ENCODE data around the gene ANKRD33B.
"Not testable (repeated sequence)": the region's sequence is repeated elsewhere in the genome, so short reads cannot be mapped to it uniquely, and the experiment has no call there.

ANKRD33B gene

GRCh38 chr5:10596310-10596703 is 32.4 kb downstream of the ANKRD33B start:
- DNase-seq = no peak

GRCh38 chr5:10596886-10597451 is 33.1 kb downstream of the ANKRD33B start:
- DNase-seq = no peak

GRCh38 chr5:10599113-10599512 is 35.2 kb downstream of the ANKRD33B start:
- no peak for DNase-seq

- no peak for DNase-seq
Observed at GRCh38 chr5:10599862-10600284, 36.0 kb downstream of the ANKRD33B start.

GRCh38 chr5:10600626-10601245 is 36.9 kb downstream of the ANKRD33B start:
- no peak for DNase-seq

DNA sequence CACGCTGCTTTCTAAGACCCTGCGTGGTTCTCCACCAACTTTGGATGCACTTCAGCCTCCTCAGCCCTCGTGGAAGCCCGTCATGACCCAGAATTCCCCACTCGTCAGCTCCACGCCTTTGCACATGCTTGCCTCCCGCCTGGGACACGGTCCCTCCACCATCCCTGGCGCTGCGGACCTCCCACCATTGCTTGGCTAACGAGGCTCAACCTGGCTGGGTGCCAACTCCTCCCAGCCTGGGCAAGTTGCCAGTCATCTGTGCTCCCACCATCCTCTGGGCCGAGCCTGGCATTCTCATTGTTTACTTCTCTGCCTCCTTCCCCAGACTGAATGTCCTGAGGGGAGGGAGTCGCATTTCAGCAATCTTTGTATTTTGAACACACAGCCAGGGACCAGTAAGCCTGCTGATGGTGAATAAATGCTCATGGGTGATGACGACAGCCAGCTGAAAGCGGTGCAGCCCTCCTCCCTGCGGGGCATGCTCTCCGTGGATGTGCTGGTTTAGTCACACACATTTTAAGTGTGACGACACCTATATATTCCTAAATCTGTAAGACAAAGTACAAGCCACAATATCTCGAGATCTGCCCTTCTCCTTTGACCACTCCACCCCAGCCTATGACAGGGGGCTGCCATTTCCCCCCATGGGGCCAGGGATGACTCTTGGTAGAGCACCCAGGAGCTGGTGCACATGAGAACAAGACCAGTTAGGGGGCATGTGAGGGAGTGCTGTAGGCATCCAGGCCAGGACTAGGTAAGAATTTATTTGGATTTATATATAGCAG is 37.6 kb downstream of the ANKRD33B start:
- DNase-seq = peak; percentile 100

DNA sequence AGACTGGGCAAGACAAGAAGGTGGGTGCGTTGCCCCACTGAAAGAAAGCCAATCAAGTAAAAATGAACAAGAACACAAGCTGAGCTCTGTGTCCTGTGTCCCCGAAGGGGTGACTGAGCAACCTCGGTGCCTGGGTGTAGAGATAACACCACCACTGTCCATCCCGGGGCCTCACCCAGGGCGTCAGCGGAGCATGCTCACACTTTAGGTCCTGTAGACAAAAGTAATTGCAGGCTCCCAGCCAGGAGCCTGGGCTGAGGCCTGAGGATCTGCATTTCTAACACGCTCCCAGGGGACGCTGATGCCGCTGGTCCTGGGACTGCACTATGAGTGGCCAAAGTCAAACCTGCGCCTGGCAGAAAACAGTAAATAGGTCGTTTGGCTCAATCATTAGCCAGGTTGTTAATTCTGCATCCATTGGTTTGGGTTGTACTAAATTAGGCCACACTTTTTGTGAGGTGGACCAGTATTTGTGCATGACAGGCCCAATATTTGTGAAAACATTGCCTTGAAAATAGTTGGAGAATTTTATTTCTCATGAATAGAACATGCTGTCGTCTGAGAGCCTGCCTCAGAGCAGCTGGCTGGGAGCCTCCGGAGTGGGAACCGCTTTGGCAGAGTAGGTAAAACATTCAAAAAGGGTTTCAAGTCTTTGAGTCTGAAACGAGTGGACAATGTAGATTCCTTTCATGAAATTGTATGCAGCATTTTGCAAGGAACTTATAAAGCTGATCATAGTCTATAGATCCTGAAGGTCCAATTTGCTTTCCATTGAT is 38.3 kb downstream of the ANKRD33B start:
- peak; percentile 65 for DNase-seq

DNA sequence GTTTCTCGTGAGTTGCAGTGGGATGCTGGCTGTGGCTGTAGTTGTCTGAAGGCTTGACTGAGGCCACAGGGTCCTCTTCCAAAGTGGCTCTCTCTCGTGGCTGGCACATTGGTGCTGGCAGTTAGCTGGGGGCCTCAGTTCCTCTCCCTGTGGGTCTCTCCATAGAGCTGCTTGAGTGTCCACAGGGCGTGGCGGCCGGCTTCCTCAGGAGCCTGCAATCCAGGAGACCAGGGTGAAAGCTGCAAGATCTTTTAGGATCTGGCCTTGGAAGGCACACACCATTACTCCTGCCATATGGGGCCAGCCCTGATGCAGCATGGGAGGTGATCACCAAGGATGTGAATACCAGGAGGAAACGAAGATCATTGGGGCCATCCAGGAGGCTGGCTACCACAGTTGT is 41.1 kb downstream of the ANKRD33B start:
- no peak for DNase-seq

GRCh38 chr5:10606632-10607022 is 42.8 kb downstream of the ANKRD33B start:
- DNase-seq = not testable (repeated sequence)

DNA sequence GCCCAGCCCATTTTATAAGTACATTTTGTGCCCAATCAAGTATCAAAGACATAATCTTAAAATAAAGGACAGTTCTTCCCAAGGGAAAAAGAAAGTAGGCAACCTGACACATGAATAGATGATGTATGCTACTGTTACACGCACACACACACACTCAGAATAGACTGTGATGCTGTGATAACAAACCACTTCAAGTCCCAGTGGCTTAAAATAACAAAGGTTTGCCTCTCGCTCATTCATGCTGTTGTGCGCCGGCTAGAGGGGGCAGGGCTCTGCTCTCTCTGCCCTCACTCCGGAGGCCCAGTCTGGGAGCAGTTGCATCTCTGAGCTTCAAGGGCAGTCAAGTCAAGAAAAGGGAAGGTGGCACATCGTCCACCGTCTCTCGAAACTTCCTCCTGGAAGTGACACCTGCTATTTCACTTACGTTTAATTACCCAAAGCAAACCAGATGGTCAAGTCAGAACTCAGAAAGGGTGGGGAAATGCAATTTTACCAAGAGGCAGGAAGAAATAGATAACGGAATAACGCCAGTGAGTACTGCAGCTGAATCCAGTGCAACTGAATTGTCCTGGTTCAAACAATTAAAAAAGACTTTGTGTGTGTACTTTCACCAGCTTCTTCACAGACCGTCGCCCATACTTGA is 43.3 kb downstream of the ANKRD33B start:
- DNase-seq = peak; percentile 67

DNA sequence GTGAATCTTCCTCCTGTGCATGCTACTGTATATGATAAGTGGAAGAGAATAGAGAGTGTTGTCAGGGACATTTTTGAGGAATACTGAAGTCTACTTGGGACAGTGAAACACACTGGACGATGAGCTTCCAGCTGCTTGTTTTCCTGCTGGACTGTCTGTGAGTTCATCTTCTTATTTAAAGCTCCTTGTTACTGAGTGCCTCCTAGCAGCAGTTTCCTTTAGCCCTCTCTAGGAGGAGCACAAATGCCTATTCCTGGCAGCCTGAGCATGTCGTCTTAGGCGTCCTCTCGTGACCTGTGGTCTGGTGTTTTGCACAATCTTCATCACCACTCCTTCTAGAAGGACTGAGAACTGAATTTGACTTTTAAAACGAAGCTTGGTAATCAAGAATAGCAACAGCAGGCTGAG is 43.8 kb downstream of the ANKRD33B start:
- DNase-seq = no peak

GRCh38 chr5:10608081-10608480 is 44.2 kb downstream of the ANKRD33B start:
- DNase-seq = not testable (repeated sequence)

DNA sequence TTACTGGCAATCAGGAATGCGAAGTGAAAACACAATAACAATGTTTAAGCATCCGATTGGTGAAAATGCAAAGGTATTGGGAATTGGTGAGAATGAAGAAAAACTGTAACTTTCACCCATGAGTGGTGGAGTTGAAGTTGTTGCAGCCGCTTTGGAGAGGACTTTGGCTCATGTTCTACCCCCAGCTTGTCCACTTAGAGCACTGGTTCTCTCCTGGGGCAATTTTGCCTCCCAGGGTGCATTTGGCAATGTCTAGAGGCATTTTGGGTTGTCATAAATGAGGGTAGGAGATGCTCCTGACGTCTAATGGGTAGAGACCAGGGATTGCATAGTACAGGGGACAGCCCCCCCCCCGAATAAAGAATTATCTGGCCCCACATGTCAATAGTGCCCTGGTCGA is 46.2 kb downstream of the ANKRD33B start:
- DNase-seq = no peak

DNA sequence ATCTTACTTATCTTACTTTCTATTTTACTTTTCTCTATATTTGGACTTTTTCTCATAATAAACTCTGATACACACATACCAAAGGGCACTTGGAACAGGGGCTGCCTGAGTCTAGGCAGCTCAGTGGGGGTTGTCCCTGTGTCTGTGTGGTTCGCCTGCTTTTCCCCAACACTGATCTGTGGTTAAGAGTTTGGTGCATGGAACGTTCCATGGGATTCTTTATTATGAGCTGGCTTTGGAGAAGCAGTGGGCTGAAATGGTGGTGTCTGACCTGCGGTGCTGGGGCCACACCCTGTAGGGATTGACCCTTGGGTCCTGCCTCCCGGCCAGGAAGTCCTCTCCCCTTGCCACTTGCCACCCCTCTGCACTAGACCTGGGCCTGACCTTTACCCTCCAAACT is 47.4 kb downstream of the ANKRD33B start:
- no peak for DNase-seq

DNA sequence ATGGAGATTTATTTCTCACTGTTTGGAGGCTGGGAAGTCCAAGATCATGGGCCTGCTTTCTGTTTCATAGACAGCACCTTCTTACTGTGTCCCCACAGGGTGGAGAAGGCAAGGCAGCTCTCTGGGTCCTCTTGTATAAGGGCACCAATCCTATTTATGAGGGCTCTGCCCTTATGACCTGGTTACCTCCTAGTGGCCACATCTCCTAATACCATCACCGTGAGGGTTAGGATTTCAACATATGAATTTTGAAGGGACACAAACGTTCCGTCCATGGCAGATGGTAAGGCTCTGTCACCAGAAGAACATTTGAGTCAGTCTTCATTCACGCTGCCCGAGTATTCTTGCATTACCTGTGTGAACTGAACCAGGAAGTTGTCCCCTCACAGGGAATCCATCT is 48.4 kb downstream of the ANKRD33B start:
- no peak for DNase-seq

GRCh38 chr5:10615693-10616092 is 51.8 kb downstream of the ANKRD33B start:
- DNase-seq = no peak

GRCh38 chr5:10617103-10617502 is 53.2 kb downstream of the ANKRD33B start:
- DNase-seq = no peak

GRCh38 chr5:10618311-10618710 is 54.4 kb downstream of the ANKRD33B start:
- DNase-seq = no peak

- DNase-seq = no peak
Observed at GRCh38 chr5:10619649-10620048, 55.8 kb downstream of the ANKRD33B start.

- no peak for DNase-seq
Observed at GRCh38 chr5:10620346-10620745, 56.5 kb downstream of the ANKRD33B start.

DNA sequence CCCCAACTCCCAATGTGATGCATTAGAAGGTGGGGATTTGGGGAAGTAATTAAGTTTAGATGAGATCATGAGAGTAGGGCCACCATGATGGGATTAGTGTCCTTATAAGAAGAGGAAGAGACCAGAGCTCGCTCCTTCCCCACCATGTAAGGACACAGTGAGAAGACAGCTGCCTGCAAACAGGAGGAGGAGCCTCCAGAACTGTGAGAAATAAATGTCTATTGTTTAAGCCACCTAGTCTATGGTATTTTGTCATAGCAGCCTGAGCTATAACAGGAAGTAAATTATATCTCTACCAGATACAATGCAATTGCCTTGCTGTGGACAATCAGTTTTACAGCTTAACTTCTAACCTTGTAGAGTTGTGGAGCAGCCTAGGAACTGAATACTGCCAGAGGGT is 58.0 kb downstream of the ANKRD33B start:
- no peak for DNase-seq

GRCh38 chr5:10622810-10623209 is 58.9 kb downstream of the ANKRD33B start:
- DNase-seq = no peak

DNA sequence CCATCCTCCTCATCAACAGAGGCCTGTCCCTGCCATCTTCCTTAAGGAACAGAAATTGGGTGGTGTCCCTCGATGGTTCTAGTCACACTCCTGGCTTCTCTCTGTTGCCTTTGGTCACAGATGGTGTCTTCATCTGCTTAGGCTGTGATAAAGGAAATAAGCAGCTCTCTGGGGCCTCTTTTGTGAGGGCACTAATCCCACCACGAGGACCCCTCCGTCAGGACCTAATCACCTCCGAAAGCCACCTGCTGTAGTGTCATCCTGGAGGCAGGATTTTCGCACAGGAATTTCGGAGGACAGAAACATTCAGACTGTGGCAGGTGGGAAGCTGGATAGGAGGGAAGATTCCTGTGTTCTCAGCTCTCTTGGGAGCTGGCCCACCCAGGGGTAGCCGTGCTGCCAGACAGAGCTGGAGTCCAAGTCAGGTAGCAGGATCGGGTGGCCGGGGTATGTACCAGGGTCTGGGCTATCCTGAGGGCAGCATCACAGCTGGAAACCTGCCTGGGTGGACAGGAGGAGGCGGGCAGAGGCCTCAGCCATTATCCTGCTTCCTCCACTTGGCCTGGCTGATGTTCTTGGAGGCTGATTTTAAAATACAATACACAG is 59.5 kb downstream of the ANKRD33B start:
- DNase-seq = no peak
